GM21723 (cell line): Measurements from ENCODE around the gene DRAXIN.

Source experiments
- ATAC-seq: cut with Tn5 transposase; IDR thresholded peaks from one replicate; pipeline ENCODE4 v1.9.1; 2021; ENCODE audit warnings: mild to moderate bottlenecking, moderate library complexity; ENCODE audit not compliant: unreplicated experiment

Gene DRAXIN

DNA sequence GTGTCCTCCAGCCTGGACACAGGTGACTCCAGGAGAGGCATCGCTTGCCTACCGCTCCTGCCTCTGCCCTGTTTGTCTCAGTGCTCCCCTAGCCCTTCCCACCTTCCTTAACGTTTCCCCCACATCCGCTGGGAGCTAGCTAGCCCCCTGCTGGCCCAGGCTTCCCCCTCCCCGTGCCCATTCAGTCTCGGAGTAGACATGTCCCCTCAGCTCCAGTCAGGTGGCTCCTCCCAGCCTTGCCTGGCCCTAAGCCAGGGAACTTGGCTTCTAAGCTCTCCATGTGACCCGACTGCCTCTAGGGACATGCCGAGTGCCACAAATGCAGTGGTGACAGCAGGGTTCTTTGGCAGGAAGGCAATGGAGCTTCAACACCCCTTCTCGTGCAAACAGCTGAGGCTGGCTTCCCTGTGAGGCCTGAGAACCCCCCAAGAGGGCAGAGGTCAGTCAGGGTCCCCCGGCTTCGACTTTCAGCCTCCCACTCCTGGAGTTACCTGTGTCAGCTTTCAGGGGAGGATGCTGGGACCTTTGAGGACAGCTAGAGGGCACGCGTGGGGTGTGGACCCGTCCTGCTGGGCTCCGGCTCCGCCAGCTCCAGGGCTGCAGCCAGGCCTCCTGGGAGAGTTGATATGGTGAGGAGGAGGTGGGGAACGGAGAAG lies 16.2 kb downstream of the DRAXIN start:
- no peak for ATAC-seq

DNA sequence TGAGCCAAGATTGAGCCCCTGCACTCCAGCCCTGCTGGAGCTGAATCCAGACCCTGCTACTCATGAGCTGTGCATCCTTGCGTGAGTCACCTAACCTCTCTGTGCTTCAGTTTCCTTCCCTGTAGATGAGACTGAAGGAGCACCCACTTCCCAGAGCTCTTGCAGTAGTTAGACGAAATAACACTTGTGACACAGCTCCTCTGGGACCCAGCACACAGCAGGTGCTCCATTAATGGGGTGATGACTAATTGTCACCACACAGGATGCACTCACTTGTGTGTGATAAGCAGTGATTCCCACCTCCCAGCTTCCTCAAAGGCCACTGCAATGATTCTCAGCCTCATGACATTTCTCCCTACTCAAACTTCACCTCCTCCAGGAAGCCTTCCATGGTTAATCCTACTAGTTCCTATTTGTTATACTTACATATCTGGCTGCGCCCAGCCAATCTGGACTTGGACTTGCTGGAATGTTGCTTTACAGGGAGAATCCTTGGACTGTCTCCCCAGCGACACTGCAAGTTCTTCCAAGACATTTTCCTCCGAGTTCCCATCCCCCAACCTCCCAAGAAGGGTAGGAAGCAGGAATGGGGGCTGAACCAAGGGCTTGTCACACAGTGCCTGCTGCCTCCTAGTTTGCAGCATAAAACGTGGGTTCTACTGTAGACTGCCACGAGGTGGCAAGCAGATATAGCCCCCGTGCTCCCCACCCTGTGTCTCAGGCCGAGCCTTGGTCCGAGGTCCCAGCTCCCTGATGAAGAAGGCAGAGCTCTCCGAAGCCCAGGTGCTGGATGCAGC lies 17.2 kb downstream of the DRAXIN start:
- ATAC-seq: no peak

- ATAC-seq: no peak
These were observed 20.0 kb downstream of the DRAXIN start for GRCh38 chr1:11711490-11711889.

GRCh38 chr1:11712285-11712684 lies 20.8 kb downstream of the DRAXIN start:
- ATAC-seq: no peak

DNA sequence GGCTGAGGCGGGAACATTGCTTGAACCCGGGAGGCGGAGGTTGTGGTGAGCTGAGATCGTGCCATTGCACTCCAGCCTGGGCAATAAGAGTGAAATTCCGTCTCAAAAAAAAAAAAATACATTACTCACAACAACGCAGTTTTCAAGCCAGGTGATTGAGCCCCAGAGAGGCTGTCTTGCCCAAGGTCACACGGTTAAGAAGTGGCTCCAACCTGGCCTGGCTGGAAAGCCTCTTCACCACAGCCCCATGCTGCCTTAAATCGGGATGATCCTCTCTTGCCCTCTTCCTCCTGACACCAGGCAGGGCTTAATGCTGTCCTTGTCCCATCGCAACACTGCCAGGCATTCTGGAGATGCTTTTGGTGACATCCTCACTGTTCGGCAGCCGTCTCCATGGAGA lies 21.6 kb downstream of the DRAXIN start:
- no peak for ATAC-seq

- no peak for ATAC-seq
These were observed 23.5 kb downstream of the DRAXIN start for GRCh38 chr1:11714831-11715575.

DNA sequence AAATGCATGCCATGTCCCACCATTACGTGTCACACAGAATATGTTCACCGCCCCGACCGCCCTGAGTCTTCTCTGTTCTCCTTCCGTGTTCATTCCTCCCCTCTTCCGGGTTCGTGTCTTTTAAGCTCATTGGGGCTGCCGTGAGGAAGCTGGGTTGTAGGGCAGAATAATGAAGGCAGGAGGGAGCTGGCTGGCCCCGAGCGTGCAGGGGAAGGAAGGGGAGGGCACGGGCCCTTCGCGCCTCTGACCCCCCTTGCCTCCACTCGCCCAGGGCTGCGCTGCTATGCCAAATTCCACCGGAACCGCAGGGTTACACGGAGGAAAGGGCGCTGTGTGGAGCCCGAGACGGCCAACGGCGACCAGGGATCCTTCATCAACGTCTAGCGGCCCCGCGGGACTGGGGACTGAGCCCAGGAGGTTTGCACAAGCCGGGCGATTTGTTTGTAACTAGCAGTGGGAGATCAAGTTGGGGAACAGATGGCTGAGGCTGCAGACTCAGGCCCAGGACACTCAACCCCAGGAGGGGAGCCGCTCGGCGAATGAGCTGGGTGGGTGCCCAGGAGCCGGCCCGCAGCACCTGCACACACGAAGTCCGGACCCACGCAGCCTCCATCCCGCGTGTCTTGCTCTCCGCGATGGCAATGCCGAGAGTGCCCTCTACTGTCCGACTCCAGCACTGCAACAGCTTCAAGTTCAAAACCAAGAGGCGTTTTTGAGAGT lies 28.0 kb downstream of the DRAXIN start:
- ATAC-seq: peak; percentile 61

- no peak for ATAC-seq
These were observed 28.5 kb downstream of the DRAXIN start for GRCh38 chr1:11720033-11720376.

- no peak for ATAC-seq
These were observed 29.0 kb downstream of the DRAXIN start for GRCh38 chr1:11720525-11720924.

GRCh38 chr1:11721311-11721710 lies 29.8 kb downstream of the DRAXIN start:
- ATAC-seq: no peak

DNA sequence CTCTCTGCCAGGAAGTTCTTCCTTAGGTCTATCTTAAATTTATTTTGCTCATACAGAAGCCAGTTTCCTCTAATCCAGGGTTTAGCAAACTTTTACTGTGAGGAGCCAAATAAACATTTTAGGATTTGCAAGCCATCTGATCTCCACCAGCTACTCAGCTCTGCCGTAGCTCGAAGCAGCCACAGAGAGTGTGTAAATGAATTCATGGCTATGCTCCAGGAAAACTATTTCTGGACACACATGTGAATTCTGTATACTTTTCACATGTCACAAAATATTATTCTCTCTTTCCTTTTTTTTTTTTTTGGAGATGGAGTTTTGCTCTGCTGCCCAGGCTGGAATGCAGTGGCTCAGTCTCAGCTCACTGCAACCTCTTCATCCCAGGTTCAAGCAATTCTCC lies 31.0 kb downstream of the DRAXIN start:
- no peak for ATAC-seq

- no peak for ATAC-seq
These were observed 34.1 kb downstream of the DRAXIN start for GRCh38 chr1:11725616-11726015.

DNA sequence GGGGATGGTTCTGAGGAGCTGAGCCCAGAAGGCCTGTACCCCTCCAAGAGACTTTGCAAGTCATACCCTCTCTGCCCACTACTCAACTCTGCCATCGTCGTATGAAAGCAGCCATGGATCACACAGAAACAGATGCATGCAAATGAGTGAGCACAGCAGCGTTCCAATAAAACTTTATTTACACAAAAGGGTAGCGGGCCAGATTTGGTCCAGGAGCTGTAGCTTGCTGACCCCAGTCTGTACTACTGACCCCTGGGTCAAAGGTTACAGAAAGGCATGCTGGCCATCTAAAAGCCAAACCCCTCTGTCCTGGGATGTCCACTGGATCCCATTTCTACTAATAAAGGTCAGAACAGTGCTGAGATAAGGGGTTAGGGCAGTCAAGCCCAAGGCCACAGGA lies 35.6 kb downstream of the DRAXIN start:
- ATAC-seq: no peak

GRCh38 chr1:11728126-11728806 lies 36.8 kb downstream of the DRAXIN start:
- ATAC-seq: no peak

DNA sequence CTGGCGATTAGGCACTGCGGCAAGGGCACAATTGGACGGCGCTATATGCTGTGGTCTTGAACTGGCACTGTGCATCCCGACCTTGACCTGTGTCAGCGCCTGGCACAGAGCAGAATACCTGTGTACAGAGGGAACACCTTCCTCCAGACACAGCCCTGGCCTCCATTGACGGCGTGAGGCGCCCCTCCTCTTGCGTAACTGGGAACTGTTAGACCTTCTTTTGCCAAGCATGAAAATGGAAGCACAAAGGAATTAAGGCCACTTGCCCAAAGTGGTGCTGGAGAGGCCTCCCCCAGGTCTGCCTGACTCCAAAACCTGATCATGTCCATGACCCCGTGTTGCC lies 37.6 kb downstream of the DRAXIN start:
- ATAC-seq: no peak

GRCh38 chr1:11729498-11730428 lies 38.3 kb downstream of the DRAXIN start:
- ATAC-seq: no peak

GRCh38 chr1:11730429-11730891 lies 39.0 kb downstream of the DRAXIN start:
- ATAC-seq: no peak

- no peak for ATAC-seq
These were observed 40.3 kb downstream of the DRAXIN start for GRCh38 chr1:11731691-11732283.

DNA sequence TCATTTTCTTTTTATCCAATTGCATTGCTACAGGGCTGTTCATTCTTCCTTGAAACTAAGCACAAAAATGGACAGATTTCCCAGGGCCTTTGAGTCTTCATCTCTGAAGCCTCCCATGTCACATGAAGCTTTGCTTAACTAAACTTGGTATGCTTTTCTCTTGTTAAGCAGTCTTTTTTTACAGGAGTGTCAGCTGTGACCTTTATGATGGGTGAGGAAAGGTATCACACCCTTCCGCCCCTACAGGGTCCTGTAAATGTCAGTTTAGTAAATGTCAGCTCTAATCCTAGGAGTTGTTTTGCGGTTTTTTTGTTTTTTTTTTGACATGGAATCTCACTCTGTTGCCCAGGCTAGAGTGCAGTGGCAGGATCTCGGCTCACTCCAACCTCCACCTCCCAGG lies 41.8 kb downstream of the DRAXIN start:
- ATAC-seq: no peak
